Stimulated activated CD4-positive, alpha-beta T cell treated with anti-CD3 and anti-CD28 coated beads, Interleukin-4, amount 100 ng/mL, for 1 hour (primary cell): ENCODE results near the gene PSD2.

Source experiments
- DNase-seq: peaks from one replicate; pipeline ENCODE4 v3.0.0-alpha.2; 2020

The PSD2 gene

GRCh38 chr5:139795074-139796001 lies at the start of gene PSD2:
Gene PSD2 (plus strand): TSS chr5:139795808. CDS start chr5:139809441, 13,633 bp downstream.
- peak; percentile 18 for DNase-seq

DNA sequence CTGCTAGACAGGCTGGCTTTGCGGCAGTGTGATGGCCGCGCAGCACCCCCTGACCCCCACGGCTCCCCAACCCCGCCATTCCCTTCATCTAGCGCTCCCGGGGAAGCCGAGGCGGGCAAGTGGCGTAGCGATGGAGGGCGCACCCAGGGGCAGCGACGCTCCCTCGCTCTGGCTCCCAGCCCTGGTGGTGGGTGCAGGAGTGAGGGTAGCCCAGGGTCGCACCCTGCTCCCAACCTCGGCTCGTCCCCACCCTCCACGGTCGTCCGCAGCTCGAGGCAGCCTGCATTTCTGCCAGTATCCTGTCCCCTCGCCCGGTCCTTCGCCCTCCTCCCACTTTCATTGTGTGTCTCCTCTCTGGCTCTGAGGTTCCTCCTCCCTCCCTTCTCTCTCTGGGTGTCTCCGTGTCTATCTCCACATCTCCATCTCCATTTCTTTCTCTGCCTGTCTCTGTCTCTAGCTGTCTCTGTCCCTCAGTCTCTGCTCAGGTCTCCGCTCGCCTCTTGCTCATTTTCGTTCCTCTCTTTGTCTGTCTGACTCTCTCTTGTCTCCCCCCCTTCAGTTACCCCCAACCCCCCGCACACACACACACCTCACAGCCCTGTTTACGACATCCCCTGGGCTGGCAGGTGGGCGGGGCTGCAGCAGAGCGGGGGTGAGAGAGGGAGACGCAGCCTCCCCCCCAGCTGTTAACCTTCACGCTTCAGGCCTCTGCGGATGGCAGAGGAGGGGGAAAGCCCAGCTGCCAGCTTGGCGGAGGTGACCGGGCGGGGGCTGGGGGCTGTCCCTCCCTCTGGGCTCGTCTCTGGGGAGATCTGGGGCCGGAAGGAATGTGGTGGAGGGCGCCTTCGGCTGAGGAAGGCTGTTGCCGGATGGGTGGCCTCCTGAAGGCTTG lies 48.7 kb upstream of the PSD2 start:
- peak; percentile 74 for DNase-seq

- DNase-seq = peak; percentile 55
These were observed 47.8 kb upstream of the PSD2 start for GRCh38 chr5:139747583-139748504.

DNA sequence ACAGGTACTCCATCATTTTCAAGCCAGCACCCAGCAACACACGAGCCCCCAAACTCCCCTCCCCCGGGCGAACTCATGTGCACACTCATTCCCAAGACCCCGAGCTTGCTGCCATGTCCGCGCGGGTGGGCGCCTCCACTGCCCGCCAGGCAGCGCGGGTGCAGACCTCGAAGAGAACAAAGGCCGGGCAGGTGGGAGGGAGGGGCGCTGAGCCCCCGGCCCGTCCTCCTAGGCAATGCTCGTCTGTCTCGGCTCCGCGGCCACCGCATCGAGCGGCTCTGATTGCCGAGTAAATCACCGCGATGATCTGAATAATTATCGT lies 47.1 kb upstream of the PSD2 start:
- no peak for DNase-seq

GRCh38 chr5:139749242-139749641 lies 46.4 kb upstream of the PSD2 start:
- no peak for DNase-seq

DNA sequence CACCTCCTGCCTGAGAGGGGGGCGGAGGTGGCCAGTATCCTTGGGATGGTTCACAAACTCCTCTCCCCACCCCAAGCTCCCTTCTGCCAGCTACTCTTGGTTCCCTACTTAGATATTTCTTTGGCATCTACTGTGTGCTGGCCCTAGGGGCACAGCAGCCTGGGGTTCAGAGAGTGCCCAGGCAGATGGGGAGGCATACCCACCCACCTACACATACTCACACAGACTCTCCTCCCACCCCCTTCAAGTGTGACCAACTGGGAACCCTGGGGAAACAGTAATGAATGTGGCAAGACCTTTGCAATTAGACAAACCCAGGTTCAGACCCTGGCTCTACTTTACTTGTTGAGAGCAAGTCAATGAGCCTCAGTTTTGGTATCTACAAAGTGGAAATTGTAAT lies 44.4 kb upstream of the PSD2 start:
- no peak for DNase-seq

DNA sequence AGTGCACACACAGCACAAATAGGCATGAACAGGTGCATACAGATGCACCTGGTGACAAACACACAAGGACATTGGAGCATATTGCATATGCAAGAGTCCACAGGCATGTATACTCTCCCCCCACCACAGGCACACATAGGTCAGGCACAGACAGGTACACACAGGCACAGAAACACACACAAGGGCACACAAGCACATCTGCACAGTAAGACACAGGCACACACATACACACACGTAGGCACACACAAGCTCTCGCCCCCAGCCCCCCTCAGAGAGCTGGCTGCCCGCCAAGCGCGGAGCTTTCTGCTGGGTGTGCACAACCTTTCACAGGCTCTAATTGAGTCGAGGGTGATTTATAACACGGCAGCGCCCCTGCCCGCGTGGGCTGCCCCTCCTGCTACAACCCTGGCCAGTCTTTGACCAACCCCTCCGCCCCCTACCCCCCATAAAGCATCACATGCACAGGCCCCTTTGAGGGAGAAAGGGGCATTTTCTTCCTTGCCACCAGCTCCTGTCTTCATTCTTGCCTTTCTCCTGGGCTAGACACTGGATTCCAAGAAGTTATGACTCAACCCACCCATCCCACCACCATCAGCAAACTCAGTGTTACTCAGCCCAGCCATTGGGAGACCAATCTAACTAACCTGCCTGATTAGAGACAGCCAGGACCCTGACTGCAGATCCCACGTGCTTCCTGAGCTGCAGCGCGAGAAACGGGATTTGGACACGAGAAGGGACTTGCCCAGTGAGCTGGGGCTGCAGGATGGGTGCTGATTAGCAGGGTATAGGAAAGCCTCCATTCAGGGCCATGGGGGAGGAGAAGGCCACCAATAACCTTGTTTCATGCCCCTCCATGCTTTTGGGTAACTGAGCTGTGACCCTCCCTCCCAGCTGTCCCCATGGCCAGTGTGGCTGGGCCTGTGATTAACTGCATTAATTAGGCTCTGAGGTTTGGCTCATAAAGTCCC lies 42.8 kb upstream of the PSD2 start:
- DNase-seq = no peak

DNA sequence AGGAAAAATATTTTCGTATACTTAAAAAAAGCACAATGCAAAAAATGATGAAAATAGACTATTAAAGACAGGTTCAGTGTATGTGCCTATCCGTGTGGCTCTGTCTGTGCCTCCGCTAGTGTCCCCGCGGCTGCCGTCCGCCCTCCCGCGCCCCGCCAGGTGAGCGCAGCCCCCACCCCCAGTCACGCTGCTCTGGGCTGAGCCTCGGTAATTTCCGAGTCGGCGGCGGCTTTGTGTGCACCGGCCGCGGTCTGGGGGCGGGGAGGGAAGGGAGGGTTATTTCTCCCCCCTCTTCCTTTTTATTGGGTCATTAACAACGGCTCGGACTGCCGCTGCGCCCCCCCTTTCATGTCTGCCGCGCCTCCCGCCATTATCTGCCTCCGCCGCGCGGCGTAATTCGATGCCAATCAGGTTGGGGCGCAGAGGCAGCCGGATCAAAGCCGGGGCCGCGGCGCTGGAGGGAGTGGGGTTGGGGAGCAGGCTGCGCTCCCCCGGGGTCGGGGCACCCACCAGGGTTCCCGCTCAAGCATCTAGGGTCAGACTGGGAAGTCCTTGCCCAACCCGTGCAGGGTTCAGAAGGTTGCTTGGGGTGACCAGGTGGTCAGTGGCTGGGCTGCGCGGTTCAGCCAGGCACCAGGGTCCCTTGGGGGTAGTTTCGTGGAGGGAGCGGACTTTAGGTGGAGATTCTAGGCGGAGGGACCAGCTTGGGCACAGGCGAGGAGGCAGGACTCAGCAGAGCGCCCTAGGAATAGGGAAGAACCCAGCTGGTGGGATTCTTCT lies 39.5 kb upstream of the PSD2 start:
- no peak for DNase-seq

DNA sequence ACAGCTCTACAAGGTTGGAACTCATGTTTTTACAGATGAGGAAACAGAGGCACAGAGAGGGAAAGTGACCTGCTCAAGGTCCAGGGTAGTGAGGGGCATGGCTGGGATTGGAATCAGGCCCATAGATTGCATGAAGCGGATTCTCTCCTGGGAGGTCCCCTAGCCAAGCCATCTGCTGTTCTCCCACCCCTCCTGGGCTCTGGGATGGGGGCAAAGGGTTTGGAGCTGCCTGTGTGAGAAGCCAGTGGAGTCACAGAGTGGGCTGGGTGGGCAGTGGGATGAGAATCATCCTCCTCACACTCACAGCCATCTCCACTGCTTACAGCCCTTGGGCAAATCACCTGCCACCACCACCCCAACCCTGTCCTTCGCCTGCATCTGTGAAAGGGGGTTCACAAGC lies 38.6 kb upstream of the PSD2 start:
- DNase-seq = no peak

DNA sequence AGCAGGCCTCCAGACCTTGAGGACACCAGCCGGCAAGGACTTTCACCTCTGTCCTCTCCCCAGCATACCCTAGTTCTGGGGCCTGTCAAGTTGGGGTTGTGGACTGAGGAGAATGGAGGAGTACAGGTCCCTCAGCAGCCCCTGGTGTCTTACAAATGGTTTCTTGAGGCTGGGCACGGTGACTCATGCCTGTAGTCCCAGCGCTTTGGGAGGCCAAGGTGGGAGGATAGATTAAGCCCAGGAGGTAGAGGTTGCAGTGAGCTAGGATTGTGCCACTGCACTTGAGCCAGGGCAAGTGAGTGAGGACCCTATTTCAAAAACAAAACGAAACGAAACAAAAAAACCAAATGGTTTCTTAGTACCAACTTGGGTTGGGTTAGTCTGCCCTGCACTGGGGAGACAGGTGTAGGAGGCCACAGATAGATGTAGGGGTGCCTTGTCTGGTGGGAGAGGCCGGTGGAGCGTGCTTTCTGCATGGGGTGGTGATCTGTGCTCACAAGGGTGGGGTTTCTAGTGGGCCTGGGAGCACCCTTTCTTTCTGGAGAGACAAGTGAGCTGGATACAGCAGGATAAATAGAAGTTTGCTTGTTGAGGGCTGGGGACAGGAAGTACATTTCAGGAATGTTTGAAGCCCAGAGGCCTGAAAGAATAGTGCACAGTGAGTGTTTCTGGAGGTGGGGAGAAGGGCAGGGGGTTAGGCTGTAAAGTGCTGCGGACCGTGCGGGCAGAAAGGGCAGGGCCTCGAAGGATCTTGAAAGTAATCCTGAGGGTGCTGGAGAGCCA lies 37.7 kb upstream of the PSD2 start:
- no peak for DNase-seq

GRCh38 chr5:139758510-139759075 lies 37.0 kb upstream of the PSD2 start:
- no peak for DNase-seq

- no peak for DNase-seq
These were observed 36.3 kb upstream of the PSD2 start for GRCh38 chr5:139759219-139759721.

DNA sequence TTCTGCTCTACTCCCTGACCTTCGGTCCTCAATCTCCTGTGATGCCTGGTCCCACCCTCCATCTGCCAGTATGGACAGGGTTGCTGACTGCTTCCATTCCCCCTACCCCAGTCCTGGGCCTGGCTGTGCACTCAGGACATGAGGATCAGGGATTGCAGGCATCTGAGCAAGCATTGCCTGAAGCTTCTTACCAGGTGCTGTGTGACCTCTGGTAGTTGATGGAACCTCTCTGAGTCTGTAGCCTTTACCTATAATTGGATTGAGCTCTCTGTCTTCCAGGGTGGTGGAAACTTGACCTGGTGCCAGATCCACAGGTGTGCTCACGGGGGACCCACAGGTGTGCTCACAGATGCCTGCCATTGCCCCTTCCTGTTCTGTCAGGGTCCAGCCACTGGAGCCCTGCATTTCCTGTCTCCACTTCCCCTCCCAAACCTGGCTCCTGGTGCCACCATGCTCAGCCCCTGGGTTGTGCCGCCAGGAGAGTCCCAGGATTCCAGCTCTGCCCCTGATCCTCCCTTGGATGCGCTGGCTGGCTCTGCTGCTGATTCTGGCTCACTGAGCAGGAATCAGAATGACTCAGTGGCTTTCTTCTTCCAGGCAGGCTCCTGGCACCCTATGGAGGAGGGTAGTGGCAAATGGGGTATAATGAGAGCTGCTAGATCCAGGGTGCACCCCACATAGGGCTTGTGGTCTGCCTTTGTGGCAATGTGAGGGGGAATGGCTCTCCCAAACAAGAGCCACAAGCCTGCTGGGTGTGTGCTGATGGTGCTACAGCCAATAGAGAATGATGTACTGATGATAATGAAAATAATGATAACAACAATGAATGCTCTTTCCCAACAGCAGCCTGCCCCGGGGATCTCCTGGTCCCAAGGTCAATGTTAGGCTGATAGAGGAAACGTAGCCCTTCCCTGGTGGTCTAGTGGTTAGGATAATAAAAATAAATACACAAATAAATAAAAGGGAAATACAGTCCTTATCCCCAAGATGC lies 35.2 kb upstream of the PSD2 start:
- no peak for DNase-seq

GRCh38 chr5:139761057-139761450 lies 34.6 kb upstream of the PSD2 start:
- DNase-seq = no peak

- DNase-seq = no peak
These were observed 34.1 kb upstream of the PSD2 start for GRCh38 chr5:139761501-139761900.

DNA sequence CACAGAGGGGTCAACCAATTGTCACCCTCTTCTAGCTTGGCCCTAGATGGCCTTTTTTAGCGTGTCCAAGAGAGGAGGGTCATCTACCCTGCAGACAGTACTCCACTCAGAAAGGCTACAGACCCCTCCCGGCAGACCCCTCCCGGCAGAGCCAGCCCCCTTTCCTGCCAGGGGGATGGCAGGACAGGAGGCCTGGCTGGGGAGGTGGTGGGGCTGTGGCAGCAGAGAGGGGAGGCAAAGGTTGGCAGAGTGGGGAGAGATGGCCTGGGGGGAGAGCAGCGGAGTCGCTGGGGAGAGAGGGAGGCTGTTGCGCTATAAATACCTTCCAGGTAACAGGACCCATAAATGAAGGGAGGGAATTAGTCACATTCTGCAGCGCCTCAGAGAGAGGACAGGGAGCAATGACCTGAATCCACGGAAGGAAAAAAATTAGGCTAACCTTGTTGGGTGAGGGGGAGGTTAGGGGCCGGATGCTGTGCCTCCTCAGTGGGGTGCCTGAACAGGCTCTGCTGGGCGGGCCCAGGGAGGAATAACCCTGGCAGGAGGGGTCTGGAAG lies 32.9 kb upstream of the PSD2 start:
- DNase-seq = no peak

GRCh38 chr5:139763280-139763929 lies 32.2 kb upstream of the PSD2 start:
- DNase-seq = no peak
